BE2C (cell line): Measurements from ENCODE around the gene EID1.
A peak's percentile ranks its signal among the peaks of the same experiment; 100 is the strongest.

Experiments used
- DNase-seq: peaks from one replicate; pipeline ENCODE4 v3.0.0-alpha.2; 2020
- H3K27me3 ChIP-seq: fragments of 250-450 bp; sonication (Bioruptor Pico); 2 replicates; pipeline ENCODE4 v1.5.1; 2020; ENCODE audit warnings: mild to moderate bottlenecking
- H3K36me3 ChIP-seq: fragments of 250-450 bp; sonication (Bioruptor Pico); 2 replicates; pipeline ENCODE4 v1.5.1; 2020; ENCODE audit warnings: mild to moderate bottlenecking
- H3K4me1 ChIP-seq: fragments of 250-450 bp; sonication (Bioruptor Pico); 2 replicates; pipeline ENCODE4 v1.5.1; 2020
- H3K4me3 ChIP-seq: 2 replicates; pipeline ENCODE4 v1.5.1; 2011; ENCODE audit warnings: low read depth, low read length
- H3K9me3 ChIP-seq: fragments of 250-450 bp; sonication (Bioruptor Pico); 2 replicates; pipeline ENCODE4 v1.5.1; 2020
- TF ChIP-seq, protein P1 (sequence below): IDR thresholded peaks from 2 replicates; pipeline ENCODE4 v1.5.1; 2012; ENCODE audit warnings: mild to moderate bottlenecking, low read depth, low read length

The EID1 gene

GRCh38 chr15:48888191-48888590 lies 10.3 kb downstream of the EID1 start:
- Histone ChIP-seq H3K36me3 (no peaks in the 10 kb centered on the region), H3K27me3 (no peaks in the 10 kb centered on the region), H3K4me3 (no peak overlapping the region), H3K4me1 (no peaks in the 10 kb centered on the region), H3K9me3 (no peaks in the 10 kb centered on the region)
- no peak for DNase-seq
- TF ChIP-seq, protein P1, sequence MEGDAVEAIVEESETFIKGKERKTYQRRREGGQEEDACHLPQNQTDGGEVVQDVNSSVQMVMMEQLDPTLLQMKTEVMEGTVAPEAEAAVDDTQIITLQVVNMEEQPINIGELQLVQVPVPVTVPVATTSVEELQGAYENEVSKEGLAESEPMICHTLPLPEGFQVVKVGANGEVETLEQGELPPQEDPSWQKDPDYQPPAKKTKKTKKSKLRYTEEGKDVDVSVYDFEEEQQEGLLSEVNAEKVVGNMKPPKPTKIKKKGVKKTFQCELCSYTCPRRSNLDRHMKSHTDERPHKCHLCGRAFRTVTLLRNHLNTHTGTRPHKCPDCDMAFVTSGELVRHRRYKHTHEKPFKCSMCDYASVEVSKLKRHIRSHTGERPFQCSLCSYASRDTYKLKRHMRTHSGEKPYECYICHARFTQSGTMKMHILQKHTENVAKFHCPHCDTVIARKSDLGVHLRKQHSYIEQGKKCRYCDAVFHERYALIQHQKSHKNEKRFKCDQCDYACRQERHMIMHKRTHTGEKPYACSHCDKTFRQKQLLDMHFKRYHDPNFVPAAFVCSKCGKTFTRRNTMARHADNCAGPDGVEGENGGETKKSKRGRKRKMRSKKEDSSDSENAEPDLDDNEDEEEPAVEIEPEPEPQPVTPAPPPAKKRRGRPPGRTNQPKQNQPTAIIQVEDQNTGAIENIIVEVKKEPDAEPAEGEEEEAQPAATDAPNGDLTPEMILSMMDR: no peak

DNA sequence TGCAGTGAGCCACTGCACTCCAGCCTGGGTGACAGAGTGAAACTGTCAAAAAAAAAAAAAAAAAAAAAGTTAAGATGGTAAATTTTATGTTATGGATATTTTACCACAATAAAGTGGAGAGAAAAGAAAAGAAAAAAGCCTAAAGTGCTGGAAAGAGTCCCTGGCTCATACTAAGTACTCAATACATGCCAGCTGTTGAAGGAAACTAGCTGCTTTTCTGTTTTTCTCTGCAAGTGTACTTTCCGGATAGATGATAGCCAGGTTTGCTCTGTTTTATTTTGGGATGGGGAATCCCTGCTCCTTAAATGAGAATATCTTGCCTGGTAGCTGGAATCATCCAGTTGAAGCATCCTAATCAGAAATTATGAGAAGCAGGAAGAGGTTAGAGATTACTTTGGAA lies 10.9 kb downstream of the EID1 start:
- Histone ChIP-seq H3K4me1 (no peaks in the 10 kb centered on the region), H3K4me3 (no peak overlapping the region), H3K27me3 (no peaks in the 10 kb centered on the region), H3K9me3 (no peaks in the 10 kb centered on the region), H3K36me3 (no peaks in the 10 kb centered on the region)
- no peak for DNase-seq
- TF ChIP-seq, protein P1: no peak

- Histone ChIP-seq H3K9me3 (no peaks in the 10 kb centered on the region), H3K4me3 (no peak overlapping the region), H3K27me3 (no peaks in the 10 kb centered on the region), H3K4me1 (no peaks in the 10 kb centered on the region), H3K36me3 (no peaks in the 10 kb centered on the region)
- no peak for DNase-seq
- TF ChIP-seq, protein P1: no peak
Observed at GRCh38 chr15:48889925-48890324, 12.0 kb downstream of the EID1 start.

- TF ChIP-seq, protein P1: no peak
- Histone ChIP-seq H3K9me3 (no peaks in the 10 kb centered on the region), H3K4me1 (no peaks in the 10 kb centered on the region), H3K36me3 (no peaks in the 10 kb centered on the region), H3K27me3 (no peaks in the 10 kb centered on the region), H3K4me3 (0 out of 2 replicates have a peak overlapping the region, but pooled peaks have one; percentile 8)
- no peak for DNase-seq
Observed at GRCh38 chr15:48890375-48890972, 12.5 kb downstream of the EID1 start.

- DNase-seq: no peak
- Histone ChIP-seq H3K9me3 (no peaks in the 10 kb centered on the region), H3K4me1 (no peaks in the 10 kb centered on the region), H3K36me3 (no peaks in the 10 kb centered on the region), H3K4me3 (no peak overlapping the region), H3K27me3 (no peaks in the 10 kb centered on the region)
- TF ChIP-seq, protein P1: no peak
Observed at GRCh38 chr15:48891232-48891765, 13.4 kb downstream of the EID1 start.

DNA sequence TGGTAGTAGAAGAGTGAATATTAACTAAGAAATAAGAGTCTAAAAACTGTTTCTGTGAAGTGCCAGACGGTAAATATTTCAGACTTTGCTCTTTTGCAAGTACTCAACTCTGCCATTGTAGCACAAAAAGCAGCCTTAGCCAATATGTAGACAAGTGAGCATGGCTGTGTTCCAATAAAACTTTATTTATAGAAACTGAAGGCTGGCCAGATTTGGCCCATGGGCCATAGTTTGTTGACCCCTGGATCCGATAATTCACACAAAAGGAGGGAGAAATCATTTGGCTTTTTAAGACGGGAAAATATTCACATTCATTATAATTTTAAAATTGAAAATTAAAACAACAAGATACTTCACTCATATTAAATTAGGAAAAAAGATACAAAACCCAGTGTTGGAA lies 15.4 kb downstream of the EID1 start:
- no peaks in the 10 kb centered on the region for H3K27me3 ChIP-seq
- H3K4me3 ChIP-seq: no peak overlapping the region
- TF ChIP-seq, protein P1: no peak
- H3K9me3 ChIP-seq: no peaks in the 10 kb centered on the region
- no peak for DNase-seq
- H3K4me1 ChIP-seq: no peaks in the 10 kb centered on the region
- H3K36me3 ChIP-seq: no peaks in the 10 kb centered on the region
